ENCODE data around the gene NEK10.

The NEK10 gene

DNA sequence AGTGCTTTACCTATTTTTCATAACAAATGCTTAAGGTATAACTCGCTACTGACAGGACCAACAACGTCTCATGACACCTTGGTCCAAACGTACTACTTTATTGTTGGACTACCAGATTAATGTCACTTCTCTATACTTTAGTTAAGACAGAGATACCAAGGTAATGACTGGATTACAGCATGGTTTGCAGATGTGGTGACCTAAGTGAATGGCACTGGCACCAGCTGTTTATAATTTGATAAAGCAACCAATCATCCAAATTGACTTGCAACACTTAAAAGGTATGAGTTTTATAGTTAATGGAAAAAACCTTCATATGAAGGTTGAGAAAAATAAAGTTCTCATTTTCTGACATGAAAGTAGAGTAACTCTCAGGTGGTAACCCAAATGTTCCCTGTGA lies 209.0 kb downstream of the NEK10 start:
- DNase-seq, result no peak

DNA sequence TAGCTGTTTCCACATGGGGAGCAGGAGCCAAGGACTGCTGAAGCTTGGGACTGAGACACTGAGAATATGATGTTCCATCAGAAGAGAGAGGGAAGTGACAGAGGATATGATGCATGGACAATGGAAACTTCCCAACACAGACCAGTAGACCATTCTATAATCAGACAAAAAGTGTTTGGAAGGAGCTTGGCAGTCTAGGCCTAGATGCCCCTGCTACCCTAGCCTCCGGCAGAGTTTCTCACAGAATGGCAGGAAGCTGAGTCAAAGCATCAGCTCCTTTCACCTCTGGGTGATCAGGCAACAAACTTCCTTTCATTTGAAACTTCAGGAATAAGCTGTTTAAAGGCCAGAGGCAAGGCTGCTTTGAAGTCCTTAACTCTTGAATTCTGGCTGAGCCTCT lies 222.0 kb downstream of the NEK10 start:
- no peak for DNase-seq

DNA sequence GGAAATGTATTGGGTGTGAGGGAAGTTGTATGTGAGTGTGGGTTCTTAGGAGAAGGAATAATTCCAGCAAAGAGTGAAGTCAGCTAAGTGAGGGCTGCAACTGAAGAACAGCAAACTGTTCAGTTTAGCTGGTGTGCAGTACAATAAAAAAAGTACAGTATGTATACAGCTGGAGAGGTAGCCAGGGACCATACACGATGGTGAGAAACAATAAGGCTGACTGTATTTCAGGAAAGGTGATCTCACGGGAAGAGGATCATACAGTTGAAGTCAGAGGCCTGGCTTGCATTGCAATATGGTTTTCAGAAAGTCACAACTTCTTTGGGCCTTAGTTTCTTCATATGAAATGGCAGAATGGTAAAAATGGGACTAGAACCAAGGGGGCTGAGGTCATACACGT lies 222.4 kb downstream of the NEK10 start:
- no peak for DNase-seq

DNA sequence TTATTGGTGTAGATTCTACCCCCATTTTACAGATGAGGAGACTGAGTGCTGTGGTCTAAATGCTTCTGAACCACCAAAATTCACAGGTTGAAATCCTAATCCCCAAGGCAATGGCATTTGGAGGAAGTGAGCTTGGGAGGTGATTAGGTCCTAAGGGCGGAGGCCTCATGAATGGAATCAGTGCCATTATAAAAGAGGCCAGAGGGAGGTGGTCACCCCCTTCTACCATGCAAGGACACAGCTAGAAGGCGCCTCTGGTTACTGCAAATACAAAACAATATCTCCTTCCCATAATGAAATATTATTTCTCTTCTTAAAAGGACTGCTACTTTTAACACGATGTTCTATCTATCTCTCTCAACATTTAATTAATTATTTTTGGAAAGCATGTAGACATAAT lies 223.5 kb downstream of the NEK10 start:
- DNase-seq, result no peak

DNA sequence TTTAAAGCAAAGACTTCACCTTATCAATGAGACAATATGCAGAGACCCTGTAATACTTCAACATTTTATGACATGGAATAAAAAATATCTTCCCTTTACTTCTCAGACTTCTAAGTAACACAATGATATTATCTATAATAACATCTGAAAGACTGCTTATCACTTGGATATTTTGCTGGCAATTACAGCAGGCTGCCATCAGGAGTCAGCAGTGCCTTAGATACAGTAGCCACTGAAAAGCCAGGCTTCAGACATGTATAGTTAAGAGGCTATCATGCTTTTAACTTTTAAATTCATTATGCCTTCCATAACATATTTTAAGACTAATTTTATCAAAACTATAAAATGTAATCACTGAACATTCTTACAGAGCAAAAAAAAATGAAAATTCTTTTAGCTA lies 227.5 kb downstream of the NEK10 start:
- DNase-seq, result no peak

DNA sequence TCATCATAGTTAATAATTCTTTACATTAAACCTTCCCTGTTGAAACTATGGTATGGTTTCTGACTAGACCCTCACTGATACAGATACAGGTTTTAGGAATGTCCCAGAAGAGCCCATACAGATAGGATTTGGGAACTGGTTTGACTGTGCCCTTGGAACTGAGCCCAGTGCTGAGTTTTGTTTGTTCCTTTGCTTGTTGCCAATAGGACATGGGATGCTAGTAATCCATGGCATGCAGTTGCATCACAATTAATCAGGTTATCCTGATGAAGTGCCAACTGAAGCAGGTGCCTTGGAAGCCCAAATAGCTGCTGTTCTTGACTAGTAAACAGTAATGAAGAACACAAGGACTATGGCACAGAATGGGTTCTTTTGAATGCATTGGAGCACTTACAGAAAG lies 230.6 kb downstream of the NEK10 start:
- no peak for DNase-seq

DNA sequence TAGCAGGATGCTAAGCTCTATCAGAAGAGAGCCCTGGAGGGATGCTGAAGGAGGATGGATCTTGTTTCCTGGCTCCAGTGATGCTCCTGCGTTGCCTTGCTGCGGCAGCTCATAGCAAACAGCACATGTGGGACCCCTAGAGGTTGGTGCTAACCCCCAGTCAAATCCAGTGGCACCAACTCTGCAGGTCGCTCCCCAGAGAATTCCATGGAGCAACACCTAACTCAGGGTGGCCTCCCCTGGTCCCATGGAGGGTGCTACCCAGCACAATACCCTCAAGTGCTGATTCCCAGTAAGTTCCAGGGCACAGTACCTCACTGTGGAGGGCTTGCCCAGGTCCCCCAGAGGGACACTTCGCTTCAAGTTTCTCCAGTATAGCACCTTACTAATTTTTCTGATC lies 231.2 kb downstream of the NEK10 start:
- DNase-seq, result no peak

DNA sequence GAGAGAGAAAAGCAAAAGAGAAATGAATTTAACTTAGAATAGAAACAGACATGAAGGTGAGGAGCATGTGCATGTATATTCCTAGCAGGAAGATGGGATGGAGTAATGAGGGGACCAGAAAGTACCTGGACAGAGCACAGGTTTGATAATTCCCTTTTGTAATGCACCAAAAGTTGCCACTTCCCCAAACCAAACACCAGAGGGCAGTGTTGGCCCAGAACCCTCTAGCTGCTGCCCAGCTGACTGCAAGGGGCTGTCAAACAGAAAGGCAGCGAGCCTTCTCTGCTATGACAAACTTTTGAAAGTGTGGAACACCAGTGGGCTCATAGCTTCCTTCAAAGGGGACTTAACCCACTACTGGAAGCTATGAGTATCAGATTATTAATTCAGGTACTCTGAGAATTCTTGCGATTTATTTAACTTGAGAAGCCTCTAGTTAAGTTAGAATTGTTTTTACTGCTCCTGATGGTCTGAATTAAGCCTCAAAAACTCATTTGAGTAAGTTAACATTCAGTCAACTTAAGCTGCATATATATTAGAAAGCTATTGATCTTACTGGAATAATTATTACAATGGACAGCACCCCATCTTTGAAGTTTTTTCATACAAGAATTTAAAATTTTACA lies 234.9 kb downstream of the NEK10 start:
- peak; percentile 38 for DNase-seq

DNA sequence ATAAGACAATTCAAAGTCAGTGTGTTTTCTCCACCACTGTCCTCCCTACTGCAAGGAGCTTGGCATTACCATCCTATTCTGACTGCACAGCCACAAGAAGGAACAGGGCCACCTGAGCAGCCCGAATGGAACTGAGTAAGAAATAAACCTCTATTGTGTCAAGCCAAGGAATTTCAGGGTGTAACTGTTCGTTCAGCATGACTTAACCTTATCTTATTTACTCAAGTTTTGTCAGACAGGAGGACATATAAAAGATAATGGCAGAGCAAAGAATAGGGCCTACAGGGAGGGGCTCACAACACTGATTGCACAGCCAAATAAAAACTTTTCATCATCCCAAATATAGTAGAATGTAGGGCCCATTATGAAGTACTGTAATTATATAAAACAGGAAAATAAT lies 236.1 kb downstream of the NEK10 start:
- no peak for DNase-seq

DNA sequence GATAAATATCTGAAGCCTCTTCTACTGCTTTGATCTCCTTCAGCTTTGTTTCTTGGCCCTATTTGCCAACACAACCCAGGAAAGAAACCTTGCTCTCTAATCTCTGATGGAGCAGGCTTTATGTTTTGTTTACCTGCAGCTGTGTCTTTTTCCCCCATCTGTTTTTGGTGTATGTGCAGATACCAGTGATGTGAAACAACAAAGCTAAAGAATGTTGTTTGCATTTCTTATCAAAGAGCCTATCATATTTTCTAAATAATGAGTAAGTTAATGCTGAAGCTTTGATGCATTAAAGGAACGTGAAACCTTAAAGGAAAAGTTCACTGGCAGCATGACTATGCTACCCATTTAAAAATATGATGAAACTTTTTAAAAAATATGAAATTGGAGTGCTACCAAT lies 238.4 kb downstream of the NEK10 start:
- DNase-seq, result no peak

DNA sequence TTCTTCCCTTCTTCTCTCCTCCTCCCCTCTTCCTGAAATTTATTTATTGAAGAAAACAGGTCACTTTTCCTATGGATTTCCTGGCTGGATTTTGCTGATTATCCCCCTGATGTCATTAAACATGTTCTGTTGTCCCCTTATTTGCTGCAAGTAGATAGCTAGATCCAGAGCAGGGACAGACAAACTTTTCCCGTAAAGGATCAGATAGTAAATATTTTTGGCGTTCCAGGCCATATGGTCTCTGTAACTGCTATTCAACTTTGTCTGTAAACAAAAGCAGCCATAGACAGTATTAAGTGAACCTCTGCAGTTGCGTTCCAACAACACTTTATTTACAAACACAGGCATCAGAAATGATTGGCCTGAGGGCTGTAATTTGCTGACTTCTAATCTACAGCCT lies 241.3 kb downstream of the NEK10 start:
- no peak for DNase-seq

DNA sequence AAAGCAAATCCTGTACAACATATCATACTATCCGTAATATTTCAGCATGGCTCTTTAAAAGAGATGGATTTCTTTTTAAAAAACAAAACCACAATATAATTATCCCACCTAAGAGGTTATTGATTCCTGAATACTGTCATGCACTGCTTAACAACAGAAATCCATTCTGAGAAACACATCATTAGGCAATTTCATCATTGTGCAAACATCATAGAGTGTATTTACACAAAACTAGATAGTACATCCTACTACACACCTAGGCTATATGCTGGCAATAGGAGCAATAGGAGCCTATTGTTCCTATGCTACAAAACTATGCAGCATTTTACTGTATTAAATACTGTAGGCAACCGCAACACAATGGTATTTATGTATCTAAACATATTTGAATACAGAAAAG lies 242.0 kb downstream of the NEK10 start:
- no peak for DNase-seq

DNA sequence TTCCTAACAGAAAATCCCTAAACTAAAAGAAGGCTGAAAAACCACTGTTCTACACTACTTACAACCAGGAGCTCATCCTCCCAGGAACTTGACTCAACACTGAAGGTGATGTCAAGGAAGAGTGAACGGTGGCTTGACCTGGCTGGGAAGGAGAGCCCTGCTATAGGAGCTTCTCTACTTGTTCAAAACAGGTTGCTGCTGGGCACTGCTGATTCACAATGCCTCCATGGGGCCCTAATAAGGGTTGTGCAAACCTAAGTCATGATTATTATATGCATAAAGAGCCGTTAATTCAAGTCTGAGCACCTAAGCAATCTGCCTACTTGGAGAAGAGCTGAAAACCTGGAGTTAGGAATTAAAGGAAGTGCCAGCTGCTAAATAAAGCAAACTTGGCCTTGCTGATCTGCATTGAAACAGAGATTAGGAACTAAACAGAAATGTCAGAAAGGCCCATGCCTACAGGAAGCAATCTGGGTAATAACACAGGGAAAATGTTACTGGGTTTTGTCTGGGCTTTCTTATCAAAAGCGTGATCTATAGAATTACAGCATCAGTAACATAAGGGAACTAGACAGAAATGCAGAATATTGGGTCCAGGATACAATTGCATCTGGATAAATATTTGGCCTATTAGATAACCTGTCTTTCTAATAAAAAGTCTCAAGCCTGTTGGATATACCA lies 243.2 kb downstream of the NEK10 start:
- no peak for DNase-seq

DNA sequence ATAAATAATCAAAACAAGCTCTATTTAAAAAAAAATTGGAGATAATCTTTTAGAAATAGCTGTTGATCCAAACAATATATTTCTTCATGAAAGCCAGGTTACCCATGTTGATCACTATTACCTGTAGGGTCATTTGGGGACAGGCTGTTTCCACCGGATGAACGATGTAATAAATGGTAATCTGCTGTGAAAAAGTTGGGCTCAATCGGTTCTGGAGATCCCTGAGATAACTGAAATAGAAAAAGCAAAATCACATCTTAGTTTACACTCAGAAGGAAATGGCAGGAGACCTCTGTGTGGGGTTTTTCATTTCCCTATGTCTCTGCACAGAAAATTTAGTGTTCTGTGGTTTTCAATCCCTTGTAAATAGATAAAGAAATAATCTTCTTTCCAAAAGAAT lies 249.5 kb downstream of the NEK10 start:
- no peak for DNase-seq

DNA sequence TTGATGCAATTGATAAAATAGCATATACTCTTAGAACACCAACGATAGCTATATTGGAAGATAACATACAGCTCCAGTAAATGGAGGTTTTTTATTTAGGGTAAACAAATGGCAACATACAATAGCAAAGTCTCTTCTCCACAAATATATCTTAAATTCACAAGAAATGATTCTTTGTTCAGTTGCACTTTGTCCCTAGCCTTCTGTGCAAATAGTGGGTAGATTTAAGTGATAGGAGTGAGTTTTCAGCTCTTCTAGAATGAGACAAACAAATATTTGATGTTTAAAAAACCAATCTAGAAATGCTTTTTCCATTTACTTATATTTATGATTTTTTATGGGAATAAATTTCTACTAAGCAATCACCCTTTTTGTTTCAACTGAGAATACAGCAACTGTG lies 253.8 kb downstream of the NEK10 start:
- no peak for DNase-seq

DNA sequence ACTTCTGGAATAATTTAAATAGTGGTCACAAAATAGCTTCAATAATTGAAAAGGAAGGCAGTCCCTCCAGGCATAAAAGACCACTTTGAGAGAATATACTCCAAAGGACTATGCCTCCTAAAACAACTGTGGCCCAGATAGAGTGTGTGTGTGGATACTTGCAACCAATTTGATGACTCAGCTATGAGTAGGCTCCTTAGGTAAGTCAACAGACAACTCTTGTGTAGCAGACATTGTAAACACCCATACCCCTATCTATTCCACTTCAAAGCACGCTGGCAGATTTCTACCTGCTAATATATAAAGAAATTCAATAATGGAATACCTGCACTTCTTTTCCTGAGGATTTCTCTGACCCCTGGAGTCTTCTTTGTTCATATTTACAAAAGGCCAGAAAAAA lies 254.5 kb downstream of the NEK10 start:
- no peak for DNase-seq

DNA sequence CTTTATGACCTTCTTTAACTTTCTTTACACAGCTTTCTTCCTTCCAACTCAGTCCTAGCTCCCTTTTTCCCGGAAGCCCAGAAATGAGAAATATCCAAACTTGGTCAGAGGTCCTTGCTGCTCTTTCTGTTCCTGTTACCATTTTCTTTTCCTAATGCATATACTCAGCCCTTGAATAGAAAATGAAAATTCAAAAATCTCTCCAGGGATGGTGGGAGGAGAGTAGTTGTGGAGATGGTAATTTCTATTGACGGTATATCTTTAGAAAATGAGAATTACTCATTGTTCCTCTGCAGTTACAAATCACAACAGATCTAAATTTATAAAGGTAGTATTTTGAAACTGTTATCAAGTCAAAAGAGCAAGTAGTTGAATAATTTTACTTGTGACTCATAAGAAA lies 255.1 kb downstream of the NEK10 start:
- no peak for DNase-seq

DNA sequence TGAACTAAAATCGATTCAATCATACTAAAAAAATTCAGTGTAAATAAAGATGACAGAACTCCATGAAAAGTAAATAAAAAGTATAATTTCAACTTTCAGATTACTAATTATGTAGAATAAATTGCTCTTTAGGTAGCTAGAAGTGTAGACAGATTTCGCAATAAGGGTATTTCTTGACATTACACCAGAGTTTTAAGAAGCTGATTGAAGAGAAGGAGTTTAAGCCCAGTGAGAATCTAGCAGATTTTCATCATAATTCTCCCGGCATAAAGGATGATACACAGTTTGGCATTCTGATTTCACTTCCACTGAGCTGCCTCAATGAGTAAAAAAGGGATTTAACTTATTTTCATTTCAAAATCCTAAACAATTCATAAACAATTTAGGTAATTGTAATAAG lies 259.2 kb downstream of the NEK10 start:
- DNase-seq, result no peak

DNA sequence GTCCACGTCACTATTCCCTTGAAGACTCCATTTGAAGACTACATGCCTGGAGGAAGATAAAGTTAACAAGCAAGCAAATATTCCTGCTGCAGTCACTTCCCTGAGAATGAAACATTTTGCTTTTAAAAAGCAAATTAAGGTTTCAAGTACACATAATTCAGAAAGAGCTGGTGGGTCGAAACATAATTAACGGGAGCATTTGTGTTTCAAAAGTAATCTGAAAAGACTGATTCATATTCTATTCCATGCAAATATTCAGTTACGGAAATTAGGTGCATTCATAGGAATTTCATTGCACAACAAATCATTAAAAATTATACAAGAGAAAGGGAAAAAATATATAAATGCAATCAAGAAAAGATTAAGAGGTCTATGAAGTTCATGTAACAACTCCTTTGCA lies 260.9 kb downstream of the NEK10 start:
- DNase-seq, result no peak

DNA sequence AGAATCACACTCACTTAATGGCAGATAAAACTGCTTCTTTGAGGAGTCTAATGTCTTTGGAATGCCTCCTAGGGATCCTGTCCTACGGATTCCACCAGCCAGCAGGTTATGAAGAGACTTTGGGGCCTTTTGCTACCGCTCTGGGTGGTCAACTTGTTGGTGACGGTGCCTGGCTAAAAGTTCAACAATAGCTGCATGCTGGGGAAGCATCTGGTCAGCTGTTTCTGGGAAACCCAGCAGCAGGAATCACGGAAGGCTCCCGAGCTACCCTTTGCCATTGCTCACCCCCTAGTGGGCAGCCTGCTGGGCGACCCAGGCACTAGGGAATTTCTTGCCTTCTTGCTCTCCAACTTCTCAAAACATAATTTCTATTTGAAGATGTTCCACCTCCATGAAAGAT lies 263.3 kb downstream of the NEK10 start:
- no peak for DNase-seq

DNA sequence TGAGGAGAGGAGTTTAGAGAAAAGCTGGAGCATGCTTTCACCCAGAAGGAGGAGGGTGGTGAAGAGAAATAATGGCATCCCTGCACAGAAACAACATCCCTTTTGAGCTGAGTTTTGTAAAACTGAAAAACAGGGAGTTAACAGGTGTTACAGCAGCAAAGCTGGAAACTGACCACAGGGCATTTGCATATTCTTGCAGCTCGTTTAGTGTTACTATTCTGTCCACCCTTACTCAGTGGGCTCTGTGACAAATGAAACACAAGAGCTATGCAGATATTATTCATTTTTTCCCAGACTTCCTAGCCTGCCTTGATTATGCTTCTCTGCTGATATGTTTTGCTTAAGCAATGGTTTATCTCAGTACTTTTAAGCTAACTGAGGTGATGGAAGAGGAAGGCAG lies 272.0 kb downstream of the NEK10 start:
- DNase-seq, result no peak

DNA sequence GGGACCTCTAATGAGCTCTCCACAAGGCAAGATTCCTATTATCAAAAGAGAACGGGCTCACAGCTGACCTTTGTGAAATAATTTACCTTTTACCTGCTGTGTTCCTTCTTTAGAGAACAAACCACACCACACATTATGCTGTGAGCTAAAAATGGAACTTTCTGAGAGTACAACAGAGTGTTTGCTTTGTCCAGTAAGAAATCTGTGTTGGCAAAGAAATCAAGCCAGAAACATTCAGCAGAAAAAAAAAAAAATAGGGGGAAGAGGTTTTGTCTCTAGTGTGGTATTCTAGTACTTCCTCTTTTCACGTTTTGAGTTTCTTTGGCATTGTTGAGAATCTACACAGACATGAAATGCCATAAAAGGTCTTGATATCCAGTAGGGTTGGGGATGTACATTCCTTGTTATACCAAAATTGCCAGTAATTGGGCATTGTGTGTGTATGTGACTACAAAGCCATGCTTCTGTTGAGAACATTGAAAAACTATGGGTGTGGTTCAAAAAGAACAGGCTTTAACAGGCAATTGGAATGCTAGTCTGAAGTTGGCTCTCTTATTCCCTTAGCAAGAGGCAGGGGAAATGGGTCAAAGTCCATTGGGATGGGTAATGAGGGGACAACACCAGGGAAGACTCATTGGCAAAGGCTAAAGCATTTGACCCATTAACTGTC lies 273.5 kb downstream of the NEK10 start:
- DNase-seq, result no peak

DNA sequence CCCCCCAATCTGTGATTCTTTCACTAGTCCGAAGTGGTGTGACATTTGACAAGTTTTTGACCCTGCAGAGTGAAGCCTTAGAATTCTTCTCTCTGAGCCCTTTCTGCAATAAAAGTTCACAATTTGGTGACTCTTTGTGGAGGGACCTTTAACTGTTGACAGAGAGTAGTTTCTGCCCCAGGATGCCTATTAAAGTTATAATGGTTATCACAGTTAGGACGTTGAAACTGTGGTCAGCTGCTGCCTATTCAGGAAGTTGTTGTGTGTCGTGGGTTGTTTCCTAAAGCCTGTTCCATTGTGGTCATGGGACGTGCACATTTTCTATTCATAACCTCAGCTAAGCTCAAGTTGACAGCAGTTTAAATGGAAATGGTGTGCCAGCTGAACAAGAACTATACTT lies 274.5 kb downstream of the NEK10 start:
- no peak for DNase-seq

DNA sequence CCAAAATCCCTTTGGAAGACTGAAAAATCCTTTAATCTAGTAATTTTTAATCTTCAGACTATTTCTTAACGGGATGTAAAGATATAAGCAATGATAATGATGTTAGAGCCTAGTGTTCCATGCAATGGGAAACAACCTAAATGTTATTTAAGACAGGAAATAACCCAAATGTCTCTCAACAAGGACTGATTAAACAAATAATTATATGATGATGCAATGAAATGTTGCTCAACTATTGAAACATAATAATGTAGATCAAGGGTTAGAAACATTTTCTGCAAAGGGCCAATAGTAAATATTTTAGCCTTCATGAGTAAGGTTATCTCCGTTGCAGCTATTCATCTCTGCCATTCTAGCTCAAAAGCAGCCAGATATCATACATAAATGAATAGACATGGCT lies 275.4 kb downstream of the NEK10 start:
- DNase-seq, result no peak

All from stimulated activated CD4-positive, alpha-beta T cell treated with anti-CD3 and anti-CD28 coated beads, Interleukin-12 subunit alpha, Interleukin-12 subunit beta, amount 100 ng/mL, for 4 hours (primary cell).